WI38 (cell line): Measurements from ENCODE around the gene PLEKHA1.

Source experiments
- H3K4me3 ChIP-seq: 2 replicates; pipeline ENCODE4 v1.5.1; 2011; ENCODE audit warnings: low read depth, mild to moderate bottlenecking, control low read depth, low read length
- CTCF ChIP-seq: IDR thresholded peaks from 2 replicates; pipeline ENCODE4 v1.5.1; 2012; ENCODE audit warnings: low read depth, mild to moderate bottlenecking, control low read depth, low read length

Gene PLEKHA1

GRCh38 chr10:122413327-122413726, 38.8 kb downstream of the PLEKHA1 start:
- no peak overlapping the region for H3K4me3 ChIP-seq
- no peak for TF ChIP-seq CTCF

GRCh38 chr10:122417667-122418066, 43.2 kb downstream of the PLEKHA1 start:
- H3K4me3 ChIP-seq: no peak overlapping the region
- TF ChIP-seq CTCF: no peak

- TF ChIP-seq CTCF: no peak
- no peak overlapping the region for H3K4me3 ChIP-seq
Observed at GRCh38 chr10:122419016-122419415, 44.5 kb downstream of the PLEKHA1 start.

GRCh38 chr10:122419876-122420623, 45.5 kb downstream of the PLEKHA1 start:
- no peak for TF ChIP-seq CTCF
- H3K4me3 ChIP-seq: no peak overlapping the region

- TF ChIP-seq CTCF: no peak
- no peak overlapping the region for H3K4me3 ChIP-seq
Observed at GRCh38 chr10:122420624-122421007, 46.1 kb downstream of the PLEKHA1 start.

GRCh38 chr10:122421054-122421625, 46.6 kb downstream of the PLEKHA1 start:
- no peak overlapping the region for H3K4me3 ChIP-seq
- TF ChIP-seq CTCF: no peak

GRCh38 chr10:122421742-122422141, 47.2 kb downstream of the PLEKHA1 start:
- no peak overlapping the region for H3K4me3 ChIP-seq
- no peak for TF ChIP-seq CTCF
